Gastrocnemius medialis (tissue), 4 donors: ENCODE measurements around the gene RNLS.
"Not testable (repeated sequence)": the region's sequence is repeated elsewhere in the genome, so short reads cannot be mapped to it uniquely, and the experiment has no call there.

ENCODE experiments used
- CTCF ChIP-seq, 5 experiments: fragments of 450-650 bp in 3 of 5; fragments of 200-600 bp in 2 of 5; sonication (generic) in 2 of 5; IDR thresholded peaks in 4 of 5; conservative IDR thresholded peaks in 1 of 5; 1 replicate in 4 of 5; 2 replicates in 1 of 5; pipeline ENCODE4 v1.5.1; 2016 to 2019; ENCODE audit warnings: antibody characterized with exemption in 5 of 5, mild to moderate bottlenecking in 3 of 5, moderate library complexity in 3 of 5
- POLR2A ChIP-seq, 2 donors: fragments of 450-650 bp; IDR thresholded peaks; one replicate each; pipeline ENCODE4 v1.6.1; 2017; ENCODE audit warnings: antibody characterized with exemption in 2 of 2, mild to moderate bottlenecking in 2 of 2, moderate library complexity in 2 of 2

- TF ChIP-seq CTCF (IDR thresholded peaks at IDR 0.05 in 4 of 5, conservative IDR thresholded peaks at IDR 0.05 in 1 of 5); POLR2A (IDR thresholded peaks at IDR 0.05): not testable (repeated sequence)
These were observed 274.8 kb downstream of the RNLS start for GRCh38 chr10:88308361-88308760.
